CD4-positive, alpha-beta memory T cell (primary cell): Measurements from ENCODE around the gene NEB. TPM values are rescaled to one million over a fixed set of nuclear protein-coding genes. Genes with fewer than 3 reads are reported as not detected.

Experiments used
- CTCF ChIA-PET: fragments of 350-600 bp; sonication (Branson Sonifier 250); formaldehyde crosslinking; loops from one replicate; lab custom pipeline; 2021; ENCODE audit warnings: inconsistent platforms; ENCODE audit not compliant: partially characterized antibody; lab: Charles Lee
- POLR2A ChIA-PET: fragments of 350-600 bp; sonication (Branson Sonifier 250); formaldehyde crosslinking; loops from one replicate; lab custom pipeline; 2021; ENCODE audit not compliant: partially characterized antibody; lab: Charles Lee
- DNase-seq, 5 donors: peaks; one replicate each; pipeline versions ENCODE4 v3.0.0 to v3.0.0-alpha.2; 2020 to 2022; ENCODE audit warnings: mixed read lengths in 1 of 5
- H3K27ac ChIP-seq: one replicate; pipeline ENCODE4 v1.7.0; 2013; ENCODE audit warnings: low read depth, low read length
- H3K27me3 ChIP-seq: 2 replicates; pipeline ENCODE4 v1.7.0; 2013; ENCODE audit warnings: mild to moderate bottlenecking, low read length, moderate library complexity; ENCODE audit not compliant: insufficient read depth
- H3K36me3 ChIP-seq: 2 replicates; pipeline ENCODE4 v1.7.0; 2013; ENCODE audit warnings: mild to moderate bottlenecking, low read length, moderate library complexity; ENCODE audit not compliant: insufficient read depth
- H3K4me1 ChIP-seq: 2 replicates; pipeline ENCODE4 v1.7.0; 2013; ENCODE audit warnings: mild to moderate bottlenecking, low read length, moderate library complexity; ENCODE audit not compliant: insufficient read depth
- H3K4me3 ChIP-seq, 2 donors: one replicate each; pipeline ENCODE4 v1.7.0; 2013; ENCODE audit warnings: low read length in 2 of 2, mild to moderate bottlenecking in 1 of 2
- H3K9me3 ChIP-seq, 2 donors: one replicate each; pipeline ENCODE4 v1.7.0; 2013; ENCODE audit warnings: low read length in 2 of 2, control low read depth in 1 of 2; ENCODE audit not compliant: control insufficient read depth in 1 of 2
- H3K27ac Mint-ChIP-seq, 7 donors: one replicate each; pipeline ENCODE4 v1.8.0; 2020 to 2021; ENCODE audit warnings: mixed read lengths in 7 of 7, mild to moderate bottlenecking in 6 of 7, inconsistent platforms in 3 of 7, moderate library complexity in 3 of 7
- H3K27me3 Mint-ChIP-seq, 2 donors: one replicate each; pipeline ENCODE4 v1.8.0; 2020 to 2021; ENCODE audit warnings: mixed read lengths in 2 of 2
- H3K36me3 Mint-ChIP-seq, 2 donors: one replicate each; pipeline ENCODE4 v1.8.0; 2020 to 2021; ENCODE audit warnings: mixed read lengths in 2 of 2, inconsistent platforms in 1 of 2, mild to moderate bottlenecking in 1 of 2
- H3K4me1 Mint-ChIP-seq, 4 donors: one replicate each; pipeline ENCODE4 v1.8.0; 2020 to 2021; ENCODE audit warnings: mixed read lengths in 4 of 4, mild to moderate bottlenecking in 1 of 4
- H3K4me3 Mint-ChIP-seq, 8 donors: one replicate each; pipeline ENCODE4 v1.8.0; 2020 to 2021; ENCODE audit warnings: mixed read lengths in 8 of 8, mild to moderate bottlenecking in 7 of 8, moderate library complexity in 6 of 8, inconsistent platforms in 3 of 8
- H3K9me3 Mint-ChIP-seq, 8 donors: one replicate each; pipeline ENCODE4 v1.8.0; 2020 to 2021; ENCODE audit warnings: mixed read lengths in 8 of 8, mild to moderate bottlenecking in 5 of 8, inconsistent platforms in 3 of 8, moderate library complexity in 1 of 8
- intact Hi-C: fragments of 100-400 bp; cut with micrococcal nuclease; formaldehyde crosslinking; loops from one replicate; pipeline ENCODE4 v1.15.1; 2023
- polyA plus RNA-seq, 2 donors: library from polyadenylated mRNA; unstranded; fragments of 300-500 nt; fragmentation: Illumina TruSeq; gene quantifications; one replicate each; pipeline ENCODE4 v1.2.3, GENCODE V29; 2021
- total RNA-seq, 2 experiments: library from RNA; stranded (reverse); gene quantifications; one replicate each; pipeline ENCODE4 v1.2.3, GENCODE V29; 2021

NEB gene
- total and polyA plus RNA-seq, 4 experiments from 2014 or later = 0.17 to 2.1 (median 0.91) TPM; not detected in 1

- Mint-ChIP-seq H3K27me3 (no peaks in the 10 kb centered on the region), H3K4me3 (no peak overlapping the region), H3K27ac (no peak overlapping the region), H3K4me1 (no peaks in the 10 kb centered on the region), H3K9me3 (peaks cover 0 to 2% (median 0%) of the 10 kb centered on the region in 8 donors), H3K36me3 (peaks cover 0 to 17% of the 10 kb centered on the region in 2 donors)
- Histone ChIP-seq H3K9me3 (no peaks in the 10 kb centered on the region), H3K36me3 (no peaks in the 10 kb centered on the region), H3K4me1 (no peaks in the 10 kb centered on the region), H3K27me3 (no peaks in the 10 kb centered on the region), H3K4me3 (no peak overlapping the region), H3K27ac (no peak overlapping the region)
- ChIA-PET POLR2A (no interaction called here), CTCF (no interaction called here)
- no peak for DNase-seq
- intact Hi-C loops = no loop called here
These were observed 38.5 kb downstream of the NEB start for GRCh38 chr2:151695778-151696177.

GRCh38 chr2:151691631-151692030 lies 42.6 kb downstream of the NEB start:
- Mint-ChIP-seq H3K9me3 (peaks cover 0 to 2% (median 0%) of the 10 kb centered on the region in 8 donors), H3K27me3 (no peaks in the 10 kb centered on the region), H3K27ac (no peak overlapping the region), H3K36me3 (peaks cover 0 to 25% of the 10 kb centered on the region in 2 donors), H3K4me1 (no peaks in the 10 kb centered on the region), H3K4me3 (no peak overlapping the region)
- Histone ChIP-seq H3K27ac (no peak overlapping the region), H3K9me3 (no peaks in the 10 kb centered on the region), H3K4me1 (no peaks in the 10 kb centered on the region), H3K4me3 (no peak overlapping the region), H3K27me3 (no peaks in the 10 kb centered on the region), H3K36me3 (no peaks in the 10 kb centered on the region)
- CTCF ChIA-PET = no interaction called here
- intact Hi-C loops = no loop called here
- no peak for DNase-seq
- POLR2A ChIA-PET = no interaction called here

DNA sequence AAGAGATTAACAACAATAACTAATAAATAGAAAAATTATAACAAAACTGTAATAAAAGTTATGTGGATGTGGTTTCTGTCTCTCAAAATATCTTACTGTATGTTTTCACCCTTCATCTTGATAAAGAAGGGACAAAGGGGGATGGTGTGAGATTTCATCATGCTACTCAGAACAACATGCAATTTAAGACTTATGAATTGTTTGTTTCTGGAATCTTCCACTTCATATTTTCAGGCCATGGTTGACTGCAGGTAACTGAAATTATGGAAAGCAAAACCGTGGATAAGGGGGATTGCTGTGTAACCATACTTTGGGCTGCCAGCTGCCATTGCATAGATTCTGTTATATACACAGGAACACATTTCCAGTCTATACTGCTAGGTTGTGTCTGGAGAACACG lies 45.6 kb downstream of the NEB start:
- intact Hi-C loops = no loop called here
- Mint-ChIP-seq H3K4me3 (no peak overlapping the region), H3K36me3 (peaks cover 0 to 23% of the 10 kb centered on the region in 2 donors), H3K4me1 (no peaks in the 10 kb centered on the region), H3K27me3 (no peaks in the 10 kb centered on the region), H3K27ac (no peak overlapping the region), H3K9me3 (peaks cover 0 to 2% (median 0%) of the 10 kb centered on the region in 8 donors)
- DNase-seq = no peak
- ChIA-PET CTCF (no interaction called here), POLR2A (no interaction called here)
- Histone ChIP-seq H3K9me3 (no peaks in the 10 kb centered on the region), H3K27ac (no peak overlapping the region), H3K4me1 (no peaks in the 10 kb centered on the region), H3K36me3 (no peaks in the 10 kb centered on the region), H3K27me3 (no peaks in the 10 kb centered on the region), H3K4me3 (no peak overlapping the region)

DNA sequence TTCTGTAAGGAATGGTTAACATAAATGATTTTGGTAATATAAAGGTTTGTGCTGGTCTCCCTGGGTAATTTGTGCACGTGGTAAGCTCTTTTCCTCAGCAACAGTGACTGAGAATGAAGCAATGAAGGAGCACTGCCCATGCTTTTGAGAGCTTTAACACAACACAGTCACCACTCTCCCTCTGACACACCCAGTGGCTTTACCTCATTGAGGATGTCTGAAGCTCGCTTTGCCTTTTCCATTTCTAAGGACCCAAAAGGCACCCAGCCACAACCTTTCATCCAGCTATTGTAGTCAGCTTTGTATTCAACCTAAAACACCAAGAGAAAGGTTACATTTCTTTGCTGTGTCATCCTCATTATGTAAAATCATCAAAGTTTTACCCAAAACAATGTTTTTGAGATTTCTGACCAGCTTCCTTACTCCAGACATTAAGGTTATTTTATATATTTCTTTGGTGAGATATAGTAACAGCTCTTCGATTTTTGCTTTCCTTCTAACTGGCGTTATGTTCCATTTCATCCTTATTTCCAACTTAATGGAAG lies 51.7 kb downstream of the NEB start:
- ChIA-PET CTCF (no interaction called here), POLR2A (no interaction called here)
- H3K4me1 Mint-ChIP-seq = no peaks in the 10 kb centered on the region
- no peak overlapping the region for H3K27ac Mint-ChIP-seq
- intact Hi-C loops = no loop called here
- Histone ChIP-seq H3K27ac (no peak overlapping the region), H3K4me3 (no peak overlapping the region), H3K4me1 (no peaks in the 10 kb centered on the region), H3K27me3 (no peaks in the 10 kb centered on the region), H3K9me3 (no peaks in the 10 kb centered on the region), H3K36me3 (no peaks in the 10 kb centered on the region)
- H3K36me3 Mint-ChIP-seq = peaks cover 0 to 8% of the 10 kb centered on the region in 2 donors
- DNase-seq = no peak
- H3K4me3 Mint-ChIP-seq = no peak overlapping the region
- H3K9me3 Mint-ChIP-seq = no peaks in the 10 kb centered on the region
- H3K27me3 Mint-ChIP-seq = no peaks in the 10 kb centered on the region

GRCh38 chr2:151681051-151681450 lies 53.2 kb downstream of the NEB start:
- H3K27me3 ChIP-seq = no peaks in the 10 kb centered on the region
- Mint-ChIP-seq H3K9me3 (no peaks in the 10 kb centered on the region), H3K36me3 (peaks cover 0 to 16% of the 10 kb centered on the region in 2 donors), H3K27me3 (no peaks in the 10 kb centered on the region), H3K27ac (no peak overlapping the region), H3K4me1 (no peaks in the 10 kb centered on the region), H3K4me3 (no peak overlapping the region)
- no peaks in the 10 kb centered on the region for H3K9me3 ChIP-seq
- no peaks in the 10 kb centered on the region for H3K4me1 ChIP-seq
- no peak for DNase-seq
- intact Hi-C loops = no loop called here
- no peaks in the 10 kb centered on the region for H3K36me3 ChIP-seq
- POLR2A ChIA-PET = no interaction called here
- no peak overlapping the region for H3K4me3 ChIP-seq
- no peak overlapping the region for H3K27ac ChIP-seq
- CTCF ChIA-PET = interaction anchor here (1.3 kb wide), 1 partner anchor 10 kb away, joined by 4 read pairs; no protein-coding TSS in a partner anchor

GRCh38 chr2:151679994-151680393 lies 54.3 kb downstream of the NEB start:
- Histone ChIP-seq H3K27ac (no peak overlapping the region), H3K4me1 (no peaks in the 10 kb centered on the region), H3K27me3 (no peaks in the 10 kb centered on the region), H3K4me3 (no peak overlapping the region), H3K36me3 (no peaks in the 10 kb centered on the region), H3K9me3 (no peaks in the 10 kb centered on the region)
- no peak for DNase-seq
- Mint-ChIP-seq H3K9me3 (no peaks in the 10 kb centered on the region), H3K27me3 (no peaks in the 10 kb centered on the region), H3K4me3 (no peak overlapping the region), H3K27ac (no peak overlapping the region), H3K36me3 (peaks cover 0 to 16% of the 10 kb centered on the region in 2 donors), H3K4me1 (no peaks in the 10 kb centered on the region)
- intact Hi-C loops = no loop called here
- POLR2A ChIA-PET = no interaction called here
- CTCF ChIA-PET = no interaction called here

- H3K4me3 Mint-ChIP-seq = no peak overlapping the region
- intact Hi-C loops = no loop called here
- no peak overlapping the region for H3K27ac ChIP-seq
- H3K4me1 Mint-ChIP-seq = no peaks in the 10 kb centered on the region
- H3K27me3 ChIP-seq = no peaks in the 10 kb centered on the region
- no peak for DNase-seq
- H3K27ac Mint-ChIP-seq = no peak overlapping the region
- CTCF ChIA-PET = no interaction called here
- POLR2A ChIA-PET = no interaction called here
- peaks cover 0 to 14% of the 10 kb centered on the region in 2 donors for H3K36me3 Mint-ChIP-seq
- H3K9me3 Mint-ChIP-seq = no peaks in the 10 kb centered on the region
- H3K4me3 ChIP-seq = no peak overlapping the region
- H3K36me3 ChIP-seq = no peaks in the 10 kb centered on the region
- no peaks in the 10 kb centered on the region for H3K9me3 ChIP-seq
- no peaks in the 10 kb centered on the region for H3K27me3 Mint-ChIP-seq
- no peaks in the 10 kb centered on the region for H3K4me1 ChIP-seq
These were observed 55.4 kb downstream of the NEB start for GRCh38 chr2:151678849-151679248.
